ENCODE measurements around the gene CCNF. TPM values are rescaled to one million over a fixed set of nuclear protein-coding genes. Genes with fewer than 3 reads are reported as not detected.
A peak's percentile ranks its signal among the peaks of the same experiment; 100 is the strongest.
"Not testable (repeated sequence)": the region's sequence is repeated elsewhere in the genome, so short reads cannot be mapped to it uniquely, and the experiment has no call there.

Gene CCNF
- total RNA-seq (ENCODE audit: unreplicated experiment) = 26.4 TPM
- long read RNA-seq, full-length matches to known transcripts = 5 of 13 reads
- long read RNA-seq, partial matches to known transcripts = 1 of 13 reads
- long read RNA-seq, other reads (novel, unspliced or antisense) = 7 of 13 reads

GRCh38 chr16:2429034-2429770 is at the start of gene CCNF:
Gene CCNF, plus strand, starts transcription at chr16:2429447. Its CDS starts 35 bp downstream, at chr16:2429482.
- Mint-ChIP-seq H3K36me3 (ENCODE audit: unreplicated experiment) (no peaks in the 10 kb centered on the region), H3K9me3 (ENCODE audit: unreplicated experiment) (peaks cover 12% of the 10 kb centered on the region), H3K4me3 (ENCODE audit: unreplicated experiment) (peak within 1 kb of the TSS; percentile 98), H3K27ac (ENCODE audit: unreplicated experiment) (peak within 1 kb of the TSS; percentile 95), H3K4me1 (ENCODE audit: low read depth, unreplicated experiment) (peaks cover 13% of the 10 kb centered on the region), H3K27me3 (ENCODE audit: unreplicated experiment) (peaks cover 9% of the 10 kb centered on the region)
- no peak for TF ChIP-seq CTCF (IDR thresholded peaks at IDR 0.05; ENCODE audit: partially characterized antibody, unreplicated experiment)
- DNase-seq = peak; percentile 100

- H3K4me1 Mint-ChIP-seq (ENCODE audit: low read depth, unreplicated experiment) = no peaks in the 10 kb centered on the region
- peaks cover 7% of the 10 kb centered on the region for H3K36me3 Mint-ChIP-seq (ENCODE audit: unreplicated experiment)
- DNase-seq = no peak
- H3K27me3 Mint-ChIP-seq (ENCODE audit: unreplicated experiment) = no peaks in the 10 kb centered on the region
- H3K9me3 Mint-ChIP-seq (ENCODE audit: unreplicated experiment) = peaks cover 3% of the 10 kb centered on the region
- H3K4me3 Mint-ChIP-seq (ENCODE audit: unreplicated experiment) = no peak overlapping the region
- TF ChIP-seq CTCF (IDR thresholded peaks at IDR 0.05; ENCODE audit: partially characterized antibody, unreplicated experiment) = no peak
- H3K27ac Mint-ChIP-seq (ENCODE audit: unreplicated experiment) = no peak overlapping the region
Measured at GRCh38 chr16:2383501-2383900, 45.7 kb upstream of the CCNF start.

- Mint-ChIP-seq H3K4me1 (ENCODE audit: low read depth, unreplicated experiment) (no peaks in the 10 kb centered on the region), H3K27ac (ENCODE audit: unreplicated experiment) (no peak overlapping the region), H3K27me3 (ENCODE audit: unreplicated experiment) (no peaks in the 10 kb centered on the region), H3K9me3 (ENCODE audit: unreplicated experiment) (peaks cover 3% of the 10 kb centered on the region), H3K4me3 (ENCODE audit: unreplicated experiment) (no peak overlapping the region), H3K36me3 (ENCODE audit: unreplicated experiment) (peaks cover 11% of the 10 kb centered on the region)
- TF ChIP-seq CTCF (IDR thresholded peaks at IDR 0.05; ENCODE audit: partially characterized antibody, unreplicated experiment) = no peak
- DNase-seq = no peak
Measured at GRCh38 chr16:2384426-2384825, 44.8 kb upstream of the CCNF start.

GRCh38 chr16:2385190-2385836 is 43.9 kb upstream of the CCNF start:
- Mint-ChIP-seq H3K4me3 (ENCODE audit: unreplicated experiment) (no peak overlapping the region), H3K9me3 (ENCODE audit: unreplicated experiment) (peaks cover 3% of the 10 kb centered on the region), H3K27ac (ENCODE audit: unreplicated experiment) (no peak overlapping the region), H3K36me3 (ENCODE audit: unreplicated experiment) (peaks cover 11% of the 10 kb centered on the region), H3K4me1 (ENCODE audit: low read depth, unreplicated experiment) (no peaks in the 10 kb centered on the region), H3K27me3 (ENCODE audit: unreplicated experiment) (no peaks in the 10 kb centered on the region)
- no peak for DNase-seq
- no peak for TF ChIP-seq CTCF (IDR thresholded peaks at IDR 0.05; ENCODE audit: partially characterized antibody, unreplicated experiment)

- H3K36me3 Mint-ChIP-seq (ENCODE audit: unreplicated experiment) = peaks cover 11% of the 10 kb centered on the region
- DNase-seq; H3K27me3 Mint-ChIP-seq (ENCODE audit: unreplicated experiment); H3K27ac Mint-ChIP-seq (ENCODE audit: unreplicated experiment); H3K4me3 Mint-ChIP-seq (ENCODE audit: unreplicated experiment); H3K4me1 Mint-ChIP-seq (ENCODE audit: low read depth, unreplicated experiment); H3K9me3 Mint-ChIP-seq (ENCODE audit: unreplicated experiment): not testable (repeated sequence)
Measured at GRCh38 chr16:2385982-2386381, 43.3 kb upstream of the CCNF start.
